ENCODE measurements around the gene TOMM20L. TPM values are rescaled to one million over a fixed set of nuclear protein-coding genes. Genes with fewer than 3 reads are reported as not detected.
A peak's percentile ranks its signal among the peaks of the same experiment; 100 is the strongest.
"Not testable (repeated sequence)": the region's sequence is repeated elsewhere in the genome, so short reads cannot be mapped to it uniquely, and the experiment has no call there.

Gene TOMM20L
- total RNA-seq, 1 experiment from 2014 or later, result not detected

- TF ChIP-seq RAD21 (IDR thresholded peaks at IDR 0.05; ENCODE audit: low read depth), result no peak
Observed at GRCh38 chr14:58415636-58416547, 20.2 kb downstream of the TOMM20L start (continued).

- CTCF ChIA-PET, result interaction anchor here (1.0 kb wide), 1 partner anchor 21 kb away, joined by 3 read pairs; the partner anchor contains the start of gene TOMM20L
- Histone ChIP-seq H3K36me3 (ENCODE audit: control insufficient read depth in 1 of 2, insufficient read depth in 2 of 2, low read length in 2 of 2) (peaks cover 28 to 34% of the 10 kb centered on the region in 2 experiments), H3K79me2 (ENCODE audit: insufficient read depth, low read length) (peaks cover 81% of the 10 kb centered on the region)
- H2AFZ ChIP-seq (ENCODE audit: low read depth, low read length, poor library complexity, severe bottlenecking); H4K20me1 ChIP-seq (ENCODE audit: insufficient read depth); intact Hi-C loops (cut with micrococcal nuclease); H3K4me1 ChIP-seq (ENCODE audit: control insufficient read depth in 1 of 2, insufficient read depth in 2 of 2, low read length in 2 of 2); H3K4me3 ChIP-seq (replicated peaks in 1 of 2; ENCODE audit: low read depth in 1 of 2, low read length in 2 of 2); RAD21 ChIA-PET (ENCODE audit: low non-redundant PET in 1 of 2, low total read pairs in 2 of 2, uncharacterized antibody in 2 of 2, unreplicated experiment in 2 of 2); H3K9ac ChIP-seq (ENCODE audit: low read length); ATAC-seq; DNase-seq (ENCODE audit: low read depth, low spot score); H3K27ac ChIP-seq (ENCODE audit: low read depth, low read length); H3K27me3 ChIP-seq (ENCODE audit: insufficient read depth, low read length); BruUV-seq (replicated peaks); H3K9me3 ChIP-seq (ENCODE audit: control insufficient read depth in 1 of 2, insufficient read depth in 1 of 2, low read depth in 1 of 2, low read length in 2 of 2); H3K9me2 ChIP-seq (ENCODE audit: insufficient read depth); H3K4me2 ChIP-seq (ENCODE audit: low read length); POLR2A ChIA-PET: not testable (repeated sequence)
Observed at GRCh38 chr14:58416934-58417333, 21.2 kb downstream of the TOMM20L start.

GRCh38 chr14:58426670-58427280, 31.0 kb downstream of the TOMM20L start:
- ChIA-PET POLR2A (interaction anchor here (0.8 to 1.5 kb wide), 3 partner anchors 29 to 129 kb away, joined by 3 to 6 read pairs (median 5); partner anchors contain the start of gene ARID4A), RAD21 (ENCODE audit: low non-redundant PET in 1 of 2, low total read pairs in 2 of 2, uncharacterized antibody in 2 of 2, unreplicated experiment in 2 of 2) (no interaction called here), CTCF (interaction anchor here (1.2 kb wide), 1 partner anchor 629 kb away, joined by 4 read pairs; no protein-coding TSS in a partner anchor)
- BruUV-seq (replicated peaks), result TSS peak; percentile 75
- peak overlapping the region; percentile 86 for H3K9ac ChIP-seq (ENCODE audit: low read length)
- H3K36me3 ChIP-seq (ENCODE audit: control insufficient read depth in 1 of 2, insufficient read depth in 2 of 2, low read length in 2 of 2), result peaks cover 8 to 9% of the 10 kb centered on the region in 2 experiments; a peak in 3 of 4 replicates
- H3K27ac ChIP-seq (ENCODE audit: low read depth, low read length), result peak overlapping the region; percentile 86
- H4K20me1 ChIP-seq (ENCODE audit: insufficient read depth), result no peaks in the 10 kb centered on the region
- ATAC-seq (peak; percentile 75), DNase-seq (ENCODE audit: low read depth, low spot score) (no peak)
- peak overlapping the region; percentile 97 for H2AFZ ChIP-seq (ENCODE audit: low read depth, low read length, poor library complexity, severe bottlenecking)
- no peaks in the 10 kb centered on the region for H3K9me2 ChIP-seq (ENCODE audit: insufficient read depth)
- no peaks in the 10 kb centered on the region for H3K27me3 ChIP-seq (ENCODE audit: insufficient read depth, low read length)
- no peaks in the 10 kb centered on the region for H3K9me3 ChIP-seq (ENCODE audit: control insufficient read depth in 1 of 2, insufficient read depth in 1 of 2, low read depth in 1 of 2, low read length in 2 of 2)
- H3K4me1 ChIP-seq (ENCODE audit: control insufficient read depth in 1 of 2, insufficient read depth in 2 of 2, low read length in 2 of 2), result peaks cover 3 to 9% of the 10 kb centered on the region in 2 experiments; a peak in 3 of 4 replicates
- peaks cover 52% of the 10 kb centered on the region for H3K79me2 ChIP-seq (ENCODE audit: insufficient read depth, low read length)
- peak overlapping the region; percentile 78 for H3K4me2 ChIP-seq (ENCODE audit: low read length)
- intact Hi-C loops (cut with micrococcal nuclease), result loop anchor here (1.0 kb wide), 1 partner anchor 128 kb away; the partner anchor contains the start of gene ARID4A
- H3K4me3 ChIP-seq (replicated peaks in 1 of 2; ENCODE audit: low read depth in 1 of 2, low read length in 2 of 2), result peak overlapping the region; percentile 88 to 89
- no peak for TF ChIP-seq POLR2A (IDR thresholded peaks at IDR 0.05; ENCODE audit: borderline replicate concordance, extremely low read depth, insufficient read depth, insufficient read length)
- no peak for TF ChIP-seq EZH2phosphoT487 (IDR thresholded peaks at IDR 0.05; ENCODE audit: borderline replicate concordance)
- TF ChIP-seq MAX (IDR thresholded peaks at IDR 0.05), result peak; percentile 97
- no peak for TF ChIP-seq CBX3 (IDR thresholded peaks at IDR 0.05; ENCODE audit: low read depth)
- no peak for TF ChIP-seq CTCF (IDR thresholded peaks at IDR 0.05 in 2 of 3, conservative IDR thresholded peaks at IDR 0.05 in 1 of 3; ENCODE audit: borderline replicate concordance in 1 of 3, insufficient read depth in 1 of 3, low read depth in 2 of 3, low read length in 2 of 3)
- no peak for TF ChIP-seq JUND (IDR thresholded peaks at IDR 0.05)
- TF ChIP-seq POLR2AphosphoS5 (IDR thresholded peaks at IDR 0.05; ENCODE audit: low read depth, low read length), result peak; percentile 53
- TF ChIP-seq SRF (IDR thresholded peaks at IDR 0.05; ENCODE audit: low read depth), result no peak
- TF ChIP-seq EGR1 (IDR thresholded peaks at IDR 0.05; ENCODE audit: low read depth), result no peak
- TF ChIP-seq SP1 (IDR thresholded peaks at IDR 0.05; ENCODE audit: low read depth), result no peak
- TF ChIP-seq ZNF274 (IDR thresholded peaks at IDR 0.05; ENCODE audit: low read depth, low read length), result no peak
- TF ChIP-seq CEBPB (IDR thresholded peaks at IDR 0.05; ENCODE audit: low read depth), result no peak
- no peak for TF ChIP-seq TCF7L2 (IDR thresholded peaks at IDR 0.05; ENCODE audit: borderline replicate concordance, extremely low read depth, insufficient read depth, insufficient read length)
- no peak for TF ChIP-seq RAD21 (IDR thresholded peaks at IDR 0.05; ENCODE audit: low read depth)
- TF ChIP-seq ZFX (IDR thresholded peaks at IDR 0.05), result peak; percentile 84
- peak; percentile 85 for TF ChIP-seq SIN3A (IDR thresholded peaks at IDR 0.05; ENCODE audit: low read depth)

Measured in HCT116 (cell line).